Lung (tissue), 12 donors: ENCODE measurements around the gene AADACL2. TPM values are rescaled to one million over a fixed set of nuclear protein-coding genes. Genes with fewer than 3 reads are reported as not detected.

Source experiments
- ATAC-seq: fragments of 200-7000 bp; cut with Tn5 transposase; one replicate; pipeline ENCODE4 v1.9.1; 2020; ENCODE audit warnings: moderate number of reproducible peaks; ENCODE audit not compliant: insufficient read depth, low FRiP score
- DNase-seq, 3 donors: peaks; one replicate each; pipeline ENCODE4 v3.0.0-alpha.2; 2013 to 2017
- H3K27ac ChIP-seq, 2 donors: one replicate each; pipeline ENCODE4 v1.5.1; 2013; ENCODE audit warnings: mild to moderate bottlenecking in 2 of 2, moderate library complexity in 2 of 2, control low read depth in 1 of 2, inconsistent platforms in 1 of 2, low read depth in 1 of 2, low read length in 1 of 2
- H3K27me3 ChIP-seq, 3 donors: one replicate each; pipeline ENCODE4 v1.5.1; 2013; ENCODE audit warnings: low read length in 2 of 3; ENCODE audit not compliant: control insufficient read depth in 3 of 3, insufficient read depth in 3 of 3
- H3K36me3 ChIP-seq, 4 donors: one replicate each; pipeline ENCODE4 v1.5.1; 2013; ENCODE audit warnings: low read length in 4 of 4, mild to moderate bottlenecking in 1 of 4, moderate library complexity in 1 of 4; ENCODE audit not compliant: control insufficient read depth in 4 of 4, insufficient read depth in 4 of 4
- H3K4me1 ChIP-seq, 5 donors: one replicate each; pipeline ENCODE4 v1.5.1; 2013; ENCODE audit warnings: low read length in 5 of 5, mild to moderate bottlenecking in 2 of 5, moderate library complexity in 1 of 5; ENCODE audit not compliant: control insufficient read depth in 5 of 5, insufficient read depth in 5 of 5
- H3K4me3 ChIP-seq: one replicate; pipeline ENCODE4 v1.5.1; 2013; ENCODE audit warnings: mild to moderate bottlenecking, control low read depth, moderate library complexity
- H3K9ac ChIP-seq, 2 donors: one replicate each; pipeline ENCODE4 v1.5.1; 2013; ENCODE audit warnings: low read length in 2 of 2, control low read depth in 1 of 2; ENCODE audit not compliant: insufficient read depth in 1 of 2
- H3K9me3 ChIP-seq, 4 donors: one replicate each; pipeline ENCODE4 v1.5.1; 2013; ENCODE audit warnings: low read length in 3 of 4, mild to moderate bottlenecking in 1 of 4, moderate library complexity in 1 of 4; ENCODE audit not compliant: control insufficient read depth in 4 of 4, insufficient read depth in 3 of 4
- WGBS, 2 donors: extraction: QIAGEN DNeasy Blood & Tissue Kit; methylation state at CpG; one replicate each; pipeline ENCODE4 v1.1.7; 2013; 5-methylcytosine and 5-hydroxymethylcytosine counted together
- polyA plus RNA-seq, 2 donors: library from polyadenylated mRNA; stranded (reverse); fragments of 200-250 nt; gene quantifications; one replicate each; pipeline ENCODE4 v1.2.1, GENCODE V29; 2013
- total RNA-seq, 2 donors: library from RNA; depleted of rRNA in 1 of 2; stranded (reverse); fragments of >200 nt in 1 of 2; gene quantifications; one replicate each; pipeline ENCODE4 v1.2.1, GENCODE V29; 2014 to 2021
- TF ChIP-seq, protein P1 (sequence below): IDR thresholded peaks from 2 replicates; pipeline ENCODE4 v1.5.1; 2012; ENCODE audit warnings: mild to moderate bottlenecking; ENCODE audit errors: control extremely low read depth, extremely low read depth
- donor health status: control.
- donor health status: control.
- donor health status: Bipolar disorder and iron deficiency.
- donor health status: healthy.
- donor health status: DM: yes; HTN: yes; CAD: no.

AADACL2 gene
- total and polyA plus RNA-seq, 4 donors = 0.14 TPM; not detected in 3

- Histone ChIP-seq H3K27ac (no peak overlapping the region), H3K9me3 (no peaks in the 10 kb centered on the region), H3K9ac (no peak overlapping the region), H3K4me3 (no peak overlapping the region), H3K27me3 (no peaks in the 10 kb centered on the region), H3K36me3 (no peaks in the 10 kb centered on the region), H3K4me1 (peaks cover 0 to 3% (median 0%) of the 10 kb centered on the region in 5 donors)
- 22 to 39% methylated on average over 5 of the region's 5 CpGs for WGBS, 2 donors
- DNase-seq (peak in 2 of 3 donors; percentile 13 to 49), ATAC-seq (no peak)
- TF ChIP-seq, protein P1, sequence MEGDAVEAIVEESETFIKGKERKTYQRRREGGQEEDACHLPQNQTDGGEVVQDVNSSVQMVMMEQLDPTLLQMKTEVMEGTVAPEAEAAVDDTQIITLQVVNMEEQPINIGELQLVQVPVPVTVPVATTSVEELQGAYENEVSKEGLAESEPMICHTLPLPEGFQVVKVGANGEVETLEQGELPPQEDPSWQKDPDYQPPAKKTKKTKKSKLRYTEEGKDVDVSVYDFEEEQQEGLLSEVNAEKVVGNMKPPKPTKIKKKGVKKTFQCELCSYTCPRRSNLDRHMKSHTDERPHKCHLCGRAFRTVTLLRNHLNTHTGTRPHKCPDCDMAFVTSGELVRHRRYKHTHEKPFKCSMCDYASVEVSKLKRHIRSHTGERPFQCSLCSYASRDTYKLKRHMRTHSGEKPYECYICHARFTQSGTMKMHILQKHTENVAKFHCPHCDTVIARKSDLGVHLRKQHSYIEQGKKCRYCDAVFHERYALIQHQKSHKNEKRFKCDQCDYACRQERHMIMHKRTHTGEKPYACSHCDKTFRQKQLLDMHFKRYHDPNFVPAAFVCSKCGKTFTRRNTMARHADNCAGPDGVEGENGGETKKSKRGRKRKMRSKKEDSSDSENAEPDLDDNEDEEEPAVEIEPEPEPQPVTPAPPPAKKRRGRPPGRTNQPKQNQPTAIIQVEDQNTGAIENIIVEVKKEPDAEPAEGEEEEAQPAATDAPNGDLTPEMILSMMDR = no peak
These were observed 46.7 kb upstream of the AADACL2 start for GRCh38 chr3:151687076-151687475.

DNA sequence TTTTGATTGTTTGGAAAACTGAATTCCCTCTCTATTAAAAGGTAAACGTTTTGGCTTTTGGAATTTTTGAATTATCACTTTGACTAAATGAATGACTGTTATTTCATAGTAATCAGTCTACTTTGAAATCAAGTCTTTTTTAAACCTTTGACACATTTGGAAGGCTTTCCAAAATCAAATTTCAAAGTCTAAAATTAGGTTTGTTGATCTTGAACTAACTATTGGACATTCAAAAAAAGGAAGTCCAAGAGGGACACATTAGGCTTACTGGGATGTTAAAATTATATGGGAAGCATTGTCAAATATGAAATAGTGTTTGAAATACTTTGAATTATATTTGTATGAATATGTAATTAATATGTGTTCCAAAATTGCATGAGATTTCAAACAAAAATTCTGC is 45.2 kb upstream of the AADACL2 start:
- WGBS, 2 donors = 47 to 76% methylated on average over 1 of the region's 1 CpG
- Histone ChIP-seq H3K9me3 (no peaks in the 10 kb centered on the region), H3K4me3 (no peak overlapping the region), H3K27ac (no peak overlapping the region), H3K27me3 (no peaks in the 10 kb centered on the region), H3K9ac (no peak overlapping the region), H3K4me1 (peaks cover 0 to 3% (median 0%) of the 10 kb centered on the region in 5 donors), H3K36me3 (no peaks in the 10 kb centered on the region)
- DNase-seq = no peak
- ATAC-seq = no peak
- TF ChIP-seq, protein P1 = no peak

DNA sequence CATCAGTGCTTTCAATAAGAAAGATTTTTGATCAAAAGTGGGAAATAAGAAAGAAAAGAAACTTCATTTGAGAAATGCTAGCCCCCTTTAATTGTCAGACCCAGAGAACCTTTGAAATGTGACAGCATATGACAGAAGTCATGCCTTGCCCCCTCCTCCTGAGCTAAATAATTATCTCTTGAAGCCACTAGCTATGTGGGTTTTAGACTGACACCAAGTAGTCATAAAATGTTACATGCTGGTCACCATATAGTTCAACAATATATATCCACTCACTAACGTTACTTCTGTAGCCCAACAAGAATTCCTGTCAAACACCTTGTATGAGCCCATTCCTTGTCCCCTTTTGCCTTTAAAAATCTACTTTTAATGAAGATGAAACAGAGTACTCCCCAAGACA is 43.1 kb upstream of the AADACL2 start:
- Histone ChIP-seq H3K27ac (no peak overlapping the region), H3K9ac (no peak overlapping the region), H3K4me1 (peaks cover 0 to 3% (median 0%) of the 10 kb centered on the region in 5 donors), H3K36me3 (no peaks in the 10 kb centered on the region), H3K27me3 (no peaks in the 10 kb centered on the region), H3K9me3 (no peaks in the 10 kb centered on the region), H3K4me3 (no peak overlapping the region)
- 84 to 90% methylated on average over 1 of the region's 1 CpG for WGBS, 2 donors
- DNase-seq (no peak), ATAC-seq (no peak)
- TF ChIP-seq, protein P1 = no peak

GRCh38 chr3:151697496-151697895 is 36.2 kb upstream of the AADACL2 start:
- Histone ChIP-seq H3K9ac (no peak overlapping the region), H3K9me3 (peaks cover 0 to 3% (median 0%) of the 10 kb centered on the region in 4 donors), H3K4me1 (no peaks in the 10 kb centered on the region), H3K4me3 (no peak overlapping the region), H3K27ac (no peak overlapping the region), H3K27me3 (no peaks in the 10 kb centered on the region), H3K36me3 (no peaks in the 10 kb centered on the region)
- ATAC-seq (no peak), DNase-seq (peak in 1 of 3 donors; percentile 4)
- TF ChIP-seq, protein P1 = no peak
- WGBS, 2 donors = 63 to 79% methylated on average over 5 of the region's 5 CpGs
